Measurements from ENCODE around the gene MEGF10.

GRCh38 chr5:127508644-127509373 is 218.2 kb downstream of the MEGF10 start:
- TF ChIP-seq CTCF (IDR thresholded peaks at IDR 0.05; ENCODE audit: poor library complexity, severe bottlenecking) = no peak
- no peak for TF ChIP-seq SMC3 (conservative IDR thresholded peaks at IDR 0.05; ENCODE audit: poor library complexity)

Data from neural cell (in vitro differentiated cells).